GM19099 (cell line): ENCODE results near the gene ADO.
A peak's percentile ranks its signal among the peaks of the same experiment; 100 is the strongest.

ENCODE experiments used
- POLR2A ChIP-seq: IDR thresholded peaks from 3 replicates; pipeline ENCODE4 v1.6.1; 2011; ENCODE audit warnings: low read depth; ENCODE audit not compliant: insufficient read length; ENCODE audit errors: extremely low read depth

The ADO gene

DNA sequence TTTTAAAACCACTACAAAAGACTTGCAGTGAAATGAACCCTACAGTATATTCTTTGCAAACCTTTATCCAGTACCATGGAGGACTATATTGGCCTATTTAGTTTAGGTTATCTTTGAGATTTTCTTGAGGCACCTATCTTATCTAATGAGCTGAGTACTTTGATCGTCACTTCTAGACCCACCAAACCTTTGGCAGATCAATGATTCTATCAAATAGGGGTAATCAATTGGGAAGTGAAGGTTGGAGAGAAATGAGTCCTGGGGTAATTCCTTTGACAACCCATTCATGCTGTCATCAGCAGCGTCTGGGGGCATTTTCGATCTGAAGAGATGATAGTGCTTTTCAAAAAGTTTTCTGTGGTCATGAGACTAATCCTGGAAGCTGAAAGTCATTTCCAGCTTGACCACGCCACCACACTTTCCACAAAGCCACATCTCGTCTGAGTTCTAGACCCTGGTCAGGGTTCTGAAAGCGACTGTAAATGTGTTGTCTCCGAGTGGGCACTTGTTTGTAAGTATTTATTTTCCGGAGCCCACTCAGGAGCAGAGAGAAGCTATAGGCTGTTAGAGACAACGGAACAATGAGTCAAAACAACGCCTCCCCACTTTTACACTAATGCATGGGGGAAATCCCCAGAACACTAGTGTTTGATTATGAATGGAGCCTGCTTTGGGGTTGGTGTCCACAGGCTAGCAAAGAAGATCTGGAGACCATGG, 6.8 kb downstream of the ADO start:
- TF ChIP-seq POLR2A = peak; percentile 52

DNA sequence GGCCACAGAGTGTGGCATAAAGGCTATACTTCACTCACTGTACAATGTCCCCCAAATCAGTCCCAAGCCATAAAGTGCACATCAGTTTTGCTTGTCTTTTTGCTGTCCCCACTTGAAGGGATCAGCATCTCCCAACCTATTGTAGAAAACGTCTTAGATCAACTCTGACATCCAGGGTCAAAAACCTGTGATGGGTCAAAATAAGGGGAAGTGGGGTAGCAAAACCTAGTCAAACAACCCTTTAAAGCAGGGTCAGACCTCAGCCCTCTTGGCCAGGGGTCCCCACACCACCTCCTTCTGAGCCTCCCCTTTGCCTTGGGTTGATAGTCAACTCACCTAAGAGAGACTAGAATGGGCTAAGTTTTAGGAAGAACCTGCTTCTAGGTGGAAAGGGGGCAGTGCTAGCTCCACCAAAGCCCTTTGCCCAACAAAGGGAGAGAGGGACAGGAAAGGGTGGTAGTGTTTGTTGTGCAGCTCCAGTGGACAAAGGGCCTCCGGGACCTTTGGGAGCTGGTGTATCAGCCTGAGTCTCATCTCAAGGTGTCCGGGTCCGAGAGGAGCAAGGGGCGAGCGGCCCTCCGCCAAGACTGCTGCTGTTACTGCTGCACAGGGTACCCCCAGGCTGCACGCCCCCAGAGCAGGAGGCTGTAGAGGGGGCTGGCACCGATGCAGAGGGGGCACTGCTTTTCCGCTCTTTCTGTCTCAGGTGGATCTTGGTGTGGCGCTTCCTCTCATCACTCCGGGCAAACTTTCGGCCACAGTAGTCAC, 8.3 kb downstream of the ADO start:
- TF ChIP-seq POLR2A = no peak

DNA sequence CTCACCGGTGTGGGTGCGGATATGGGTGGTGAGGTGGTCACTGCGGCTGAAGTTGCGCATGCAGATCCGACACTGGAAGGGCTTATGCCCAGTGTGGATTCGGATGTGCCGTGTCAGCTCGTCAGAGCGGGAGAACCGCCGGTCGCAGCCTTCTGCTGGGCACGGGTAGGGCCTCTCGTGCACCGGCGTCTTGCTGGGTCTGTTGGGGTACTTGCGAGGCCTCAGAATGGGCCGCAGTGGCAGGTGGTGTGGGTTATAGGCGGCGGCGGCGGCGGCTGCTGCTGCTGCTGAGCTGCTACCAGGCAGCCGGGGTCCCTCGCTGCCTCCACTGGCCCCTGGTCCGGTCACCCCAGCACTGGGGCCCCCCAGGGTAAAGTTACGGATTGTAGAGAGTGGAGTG, 8.9 kb downstream of the ADO start:
- no peak for TF ChIP-seq POLR2A

DNA sequence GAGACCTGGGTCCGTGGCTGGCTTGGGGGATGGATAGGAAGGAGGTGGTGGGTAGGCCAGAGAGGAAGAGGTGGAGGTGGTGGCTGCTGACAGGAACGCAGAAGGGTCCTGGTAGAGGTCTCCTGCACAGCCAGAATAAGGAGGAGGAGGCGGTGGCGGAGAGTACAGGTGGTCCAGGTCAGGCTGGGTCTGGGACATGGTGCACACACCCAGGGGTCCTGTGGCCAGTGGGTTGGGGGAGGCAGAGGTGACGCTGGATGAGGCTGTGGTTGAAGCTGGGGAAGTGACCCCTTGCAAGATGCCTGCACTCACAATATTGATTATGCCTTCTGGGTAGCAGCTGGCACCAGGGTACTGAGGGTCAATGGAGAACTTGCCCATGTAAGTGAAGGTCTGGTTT, 9.5 kb downstream of the ADO start:
- no peak for TF ChIP-seq POLR2A

DNA sequence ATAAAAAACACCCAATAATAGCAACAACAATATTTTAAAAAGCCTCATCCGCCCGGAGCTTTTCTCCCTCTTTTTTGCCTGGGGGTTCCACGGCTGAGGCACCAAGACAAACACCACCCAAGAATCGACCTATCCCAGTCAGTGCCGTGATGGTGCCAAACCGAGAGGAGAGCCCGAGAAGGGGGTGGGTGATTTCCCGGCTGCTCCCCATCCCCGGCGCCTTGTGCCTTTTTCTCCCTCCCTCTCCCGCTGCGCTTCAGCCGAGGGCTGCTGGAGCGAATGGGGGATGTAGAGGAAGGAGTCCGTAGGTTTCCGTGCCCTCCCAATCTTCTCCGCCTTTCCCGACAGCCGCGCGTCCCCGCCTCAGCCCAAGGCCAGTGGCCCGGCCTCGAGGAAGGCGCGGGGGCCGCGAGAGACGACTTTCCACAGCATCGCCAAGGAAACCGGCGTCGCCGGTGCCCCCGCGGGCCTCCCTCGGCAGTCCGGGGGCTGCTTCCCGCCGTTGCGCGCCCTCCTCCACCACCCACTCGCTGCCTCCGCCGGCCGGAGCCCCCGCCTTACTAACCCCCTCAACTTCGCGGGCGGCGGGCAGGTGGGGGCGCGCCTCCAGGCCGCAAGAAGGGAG, 10.3 kb downstream of the ADO start:
- TF ChIP-seq POLR2A = no peak

DNA sequence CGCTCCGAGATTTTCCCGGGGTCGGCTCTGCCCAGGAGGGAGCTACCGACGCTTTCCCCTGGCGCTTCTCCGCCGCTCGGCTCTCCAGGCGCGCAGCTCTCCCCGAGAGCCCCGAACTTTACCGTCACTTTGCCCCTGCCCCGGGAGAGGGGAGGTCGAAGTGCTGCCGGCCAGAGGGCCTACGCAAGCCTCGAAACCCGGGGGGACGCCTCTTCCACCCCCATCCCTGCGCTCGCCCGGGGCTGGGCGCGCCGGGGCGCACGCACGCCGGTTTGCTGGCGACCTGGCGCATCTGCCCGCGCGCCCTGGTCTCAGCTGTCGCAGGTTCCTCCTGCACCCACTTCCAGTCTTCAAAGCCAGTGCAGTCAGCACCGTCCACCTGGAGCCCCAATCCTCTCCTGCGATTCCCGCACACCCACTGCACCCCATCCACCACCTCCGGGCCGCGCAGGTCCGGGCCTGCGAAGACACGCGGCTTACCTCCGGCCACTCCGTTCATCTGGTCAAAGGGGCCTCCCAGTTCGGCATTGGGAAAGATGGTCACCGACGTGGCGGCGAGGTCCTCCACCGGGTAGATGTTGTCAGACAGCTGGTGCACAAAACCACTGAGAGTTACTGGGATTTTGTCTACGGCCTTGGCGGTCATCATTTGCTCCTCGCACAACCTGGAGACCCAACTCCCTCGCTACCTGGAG, 11.0 kb downstream of the ADO start:
- no peak for TF ChIP-seq POLR2A

DNA sequence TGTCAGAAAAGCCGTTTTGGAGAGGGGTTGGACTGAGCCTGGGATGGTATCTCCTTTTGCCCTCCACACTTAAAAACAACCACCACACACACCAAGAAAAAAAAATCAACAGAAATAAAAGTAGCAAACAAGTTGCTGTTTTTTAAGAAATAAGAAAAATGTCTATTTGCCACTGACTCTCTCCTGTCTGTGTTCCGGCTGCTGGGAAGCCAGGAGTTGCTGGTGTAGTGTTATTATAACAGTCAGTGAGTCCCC, 11.5 kb downstream of the ADO start:
- peak; percentile 66 for TF ChIP-seq POLR2A

DNA sequence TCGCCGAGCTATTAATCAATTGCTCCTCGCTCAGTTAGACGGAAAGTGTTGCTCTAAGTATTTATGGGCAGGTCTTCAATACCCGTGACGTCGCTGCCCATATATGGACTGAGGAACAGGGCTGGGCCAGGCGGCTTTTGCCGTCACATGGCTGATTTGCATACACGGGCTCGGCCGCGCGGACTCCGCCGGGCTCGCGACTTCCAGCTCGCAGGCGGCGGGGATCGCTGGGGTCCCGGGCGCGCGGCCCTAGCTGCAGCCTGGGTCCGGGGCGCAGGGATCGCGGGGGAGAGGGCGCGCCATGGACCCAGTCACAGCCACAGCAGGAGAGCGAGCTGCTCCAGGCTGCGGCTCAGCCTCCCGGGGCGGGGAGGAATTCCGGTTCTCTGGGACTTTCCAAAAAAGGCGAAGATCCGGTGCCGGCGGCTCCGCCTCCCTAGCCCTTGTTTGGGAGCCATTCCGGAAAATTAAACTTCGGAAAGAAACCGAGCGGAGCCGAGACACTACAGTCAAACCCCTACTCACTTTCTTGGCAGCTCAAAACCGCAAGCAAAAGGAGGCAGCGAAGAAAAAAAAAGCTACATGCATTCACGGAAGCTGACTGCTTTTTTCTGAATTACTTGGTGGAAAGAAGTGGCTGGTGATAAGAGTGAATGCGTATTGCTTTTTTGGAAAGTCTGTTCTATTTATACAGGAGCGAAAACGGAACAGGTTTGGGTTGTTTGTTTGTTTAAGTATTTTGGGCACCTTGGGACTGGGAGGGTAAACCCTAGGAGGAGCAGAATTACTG, 12.0 kb downstream of the ADO start, which contains the start of gene EGR2:
Gene EGR2, minus strand, starts transcription at position 36 of the 790 bp plus-strand sequence. CDS start 337 bp downstream, outside the sequence.
- no peak for TF ChIP-seq POLR2A

DNA sequence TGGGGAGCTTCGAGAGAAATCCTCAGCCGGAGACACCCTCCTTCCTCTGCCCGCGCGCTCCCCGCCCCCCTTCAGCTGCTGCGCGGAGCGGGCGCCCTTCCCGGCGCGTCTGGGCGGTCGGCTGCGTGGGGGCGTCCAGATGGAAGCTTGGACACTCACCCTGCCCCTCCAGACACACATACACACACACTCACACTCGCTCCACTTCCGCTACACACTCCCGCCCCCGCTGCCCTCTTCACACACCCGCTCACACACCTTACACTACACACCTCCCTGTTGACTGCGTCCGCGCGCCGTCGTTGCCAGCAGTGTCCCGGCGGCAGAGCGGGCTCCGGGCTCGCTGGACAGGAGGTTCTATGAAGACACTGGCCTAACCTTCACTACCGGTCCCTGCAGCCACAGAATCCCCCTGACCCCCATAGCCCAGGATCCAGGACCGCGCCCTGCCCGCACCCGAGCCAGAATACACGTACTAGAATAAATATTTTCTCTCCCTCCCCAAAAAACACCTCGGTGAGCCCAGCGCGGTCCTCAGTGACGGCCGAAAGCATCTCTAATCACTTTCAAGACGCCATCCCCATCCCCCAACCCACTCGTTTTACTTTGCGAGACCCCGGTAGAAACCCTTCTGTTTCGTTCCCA, 12.7 kb downstream of the ADO start:
- TF ChIP-seq POLR2A = peak; percentile 32

DNA sequence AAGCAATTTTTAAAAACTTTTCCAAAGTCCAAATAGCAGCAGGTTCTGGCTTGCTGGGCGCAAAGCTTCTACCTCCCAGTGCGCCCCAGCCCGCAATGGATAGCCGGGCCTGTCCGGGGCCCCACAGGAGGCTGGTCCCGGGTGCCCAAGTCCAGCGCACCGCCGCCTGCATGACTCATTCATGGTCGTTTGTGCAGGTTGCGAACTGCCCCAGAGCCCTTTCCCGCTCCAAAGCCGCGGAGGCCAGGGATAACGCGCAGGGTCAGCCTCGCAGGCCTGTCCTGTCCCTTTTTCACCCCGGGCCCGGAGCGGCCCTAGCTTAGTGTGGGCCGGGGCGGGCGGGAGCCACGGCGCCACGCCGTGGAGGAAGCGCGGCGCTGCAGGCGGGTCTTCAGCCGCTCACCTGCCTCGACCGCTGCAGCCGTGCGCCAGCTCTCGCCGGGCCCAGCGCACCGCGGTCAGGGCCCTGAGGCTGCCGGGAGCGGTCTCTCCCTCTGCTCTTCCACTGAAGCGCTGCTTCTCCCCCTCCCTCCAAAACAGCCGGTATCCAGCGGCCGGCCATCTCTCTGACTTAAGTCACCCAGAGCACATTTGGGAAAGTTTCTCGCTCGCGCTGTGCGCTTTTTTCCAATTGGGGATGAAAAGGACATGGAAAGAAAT, 13.4 kb downstream of the ADO start:
- no peak for TF ChIP-seq POLR2A

DNA sequence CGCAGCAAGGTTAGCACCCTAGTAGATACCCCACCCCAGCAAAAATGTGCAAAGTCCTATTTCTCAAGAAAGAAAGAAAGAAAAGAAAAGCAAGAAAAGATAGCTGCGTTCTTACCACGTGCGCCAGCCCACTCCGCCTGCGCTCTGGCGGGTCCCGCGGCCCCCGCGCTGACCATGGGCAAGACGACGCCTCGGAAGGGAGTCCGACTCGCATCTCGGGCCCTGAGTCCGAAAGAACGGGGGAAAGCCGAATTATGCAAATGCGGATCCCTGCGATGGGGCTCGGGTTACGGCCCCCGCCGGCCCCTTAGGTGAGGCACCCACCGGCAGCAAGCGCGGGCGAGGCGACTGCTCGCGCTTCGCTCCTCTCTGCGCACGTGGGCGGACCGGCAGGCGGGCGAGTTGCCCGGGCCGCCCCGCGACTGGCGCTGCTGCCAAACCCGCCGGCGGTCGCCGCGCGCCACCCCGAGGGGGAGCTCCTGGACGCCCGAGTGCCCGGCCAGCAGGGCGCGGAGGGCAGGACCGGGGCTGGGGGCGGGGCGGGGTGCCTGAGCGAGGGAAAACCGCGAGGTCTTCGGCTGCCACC, 14.0 kb downstream of the ADO start:
- TF ChIP-seq POLR2A = no peak

DNA sequence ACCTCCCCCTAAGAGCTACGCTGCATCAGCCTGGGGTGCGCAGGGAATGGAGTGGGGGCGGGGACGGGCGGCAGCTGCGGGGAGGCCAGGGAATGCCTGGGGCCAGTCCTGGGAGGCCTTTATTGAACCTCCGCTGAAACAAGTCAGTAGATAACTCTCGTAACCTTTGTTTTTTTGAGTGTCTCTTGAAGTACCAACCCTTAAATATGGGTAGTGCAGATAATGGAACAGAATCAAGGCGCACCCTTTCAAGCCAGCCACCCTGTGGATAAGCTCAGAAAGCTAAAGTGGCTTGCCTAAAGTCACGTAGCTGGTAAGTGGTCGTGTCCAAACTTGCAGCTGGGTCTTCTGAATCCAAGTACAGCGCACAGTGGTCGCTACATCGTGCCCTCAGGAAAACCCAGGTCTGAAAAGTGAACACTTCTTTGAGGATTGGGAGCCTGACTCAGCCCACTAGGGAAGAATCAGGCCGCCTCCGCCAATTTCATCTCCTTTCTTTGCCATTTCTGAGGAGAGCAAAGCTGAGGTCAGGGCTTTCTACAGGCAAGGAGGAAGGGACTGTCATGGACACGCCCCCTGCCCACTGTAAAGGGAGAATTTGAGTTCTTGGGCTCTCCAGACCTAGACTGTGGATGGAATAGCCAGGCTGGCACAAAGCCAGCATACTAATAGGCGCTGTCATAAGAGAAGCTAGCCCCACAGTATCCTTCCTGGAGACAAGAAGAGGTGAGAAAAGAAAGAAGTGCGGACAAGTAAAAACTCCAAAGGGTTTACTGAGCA, 14.8 kb downstream of the ADO start:
- no peak for TF ChIP-seq POLR2A

DNA sequence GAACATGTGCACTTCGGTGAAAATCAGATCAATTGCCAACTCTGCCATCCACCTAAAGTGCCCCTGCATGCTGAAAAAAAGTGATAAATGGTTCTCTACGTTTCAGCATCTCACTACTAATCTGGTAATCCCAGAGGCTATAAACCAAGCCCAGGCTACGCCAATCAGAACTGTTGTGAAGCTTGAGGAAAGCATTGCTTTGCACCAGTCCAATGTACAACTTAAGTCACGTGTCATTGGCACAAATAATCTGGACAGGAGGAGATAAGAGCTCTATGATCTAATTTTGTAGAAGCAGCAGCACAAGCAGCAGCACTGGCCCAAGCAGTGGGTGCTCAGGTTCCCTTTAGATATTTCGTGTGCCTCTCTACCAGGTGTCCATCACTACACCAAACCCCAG, 16.1 kb downstream of the ADO start:
- no peak for TF ChIP-seq POLR2A
